Ascending aorta (tissue), 2 donors: ENCODE results near the gene PEF1. TPM values are rescaled to one million over a fixed set of nuclear protein-coding genes. Genes with fewer than 3 reads are reported as not detected.

Experiments used
- DNase-seq, 2 donors: peaks; one replicate each; pipeline ENCODE4 v3.0.0-alpha.2; 2019; ENCODE audit warnings: low spot score in 2 of 2
- H3K27ac ChIP-seq, 2 donors: fragments of 200-600 bp; sonication (generic); one replicate each; pipeline ENCODE4 v1.5.1; 2016 to 2017; ENCODE audit warnings: mild to moderate bottlenecking in 1 of 2
- H3K27me3 ChIP-seq: fragments of 200-600 bp; sonication (generic); one replicate; pipeline ENCODE4 v1.5.1; 2017
- H3K36me3 ChIP-seq, 2 donors: fragments of 200-600 bp; sonication (generic); one replicate each; pipeline ENCODE4 v1.5.1; 2016
- H3K4me1 ChIP-seq, 2 donors: fragments of 200-600 bp; sonication (generic); one replicate each; pipeline ENCODE4 v1.5.1; 2016 to 2017; ENCODE audit warnings: mild to moderate bottlenecking in 1 of 2
- H3K4me3 ChIP-seq, 2 donors: fragments of 200-600 bp; sonication (generic); one replicate each; pipeline ENCODE4 v1.5.1; 2016 to 2017; ENCODE audit warnings: mild to moderate bottlenecking in 1 of 2
- H3K9me3 ChIP-seq, 2 donors: fragments of 200-600 bp; sonication (generic); one replicate each; pipeline ENCODE4 v1.5.1; 2016
- CTCF ChIP-seq, 3 experiments: fragments of 200-600 bp in 2 of 3; fragments of 450-650 bp in 1 of 3; sonication (generic) in 2 of 3; IDR thresholded peaks; one replicate each; pipeline ENCODE4 v1.5.1; 2016 to 2019; ENCODE audit warnings: antibody characterized with exemption in 3 of 3, mild to moderate bottlenecking in 1 of 3, moderate library complexity in 1 of 3
- intact Hi-C: fragments of 100-400 bp; cut with DNase I; formaldehyde crosslinking; loops from one replicate; pipeline ENCODE4 v1.15.1; 2023
- total RNA-seq: library from RNA; depleted of rRNA; stranded (reverse); fragments of >200 nt; gene quantifications from one replicate; pipeline ENCODE4 v1.1.0, GENCODE V29; 2016

PEF1 gene
- total RNA-seq, 1 donor from 2014 or later = 340 TPM

GRCh38 chr1:31580891-31581603 lies 63.6 kb downstream of the PEF1 start:
- TF ChIP-seq CTCF (IDR thresholded peaks at IDR 0.05) = no peak
- Histone ChIP-seq H3K4me1 (peaks cover 34 to 51% of the 10 kb centered on the region in 2 donors), H3K4me3 (peak overlapping the region; percentile 49 to 89), H3K36me3 (peaks cover 27 to 43% of the 10 kb centered on the region in 2 donors), H3K9me3 (no peaks in the 10 kb centered on the region), H3K27ac (peak overlapping the region; percentile 93 to 97), H3K27me3 (no peaks in the 10 kb centered on the region)
- DNase-seq = no peak
- intact Hi-C loops = loop anchor here (10.0 kb wide), 2 partner anchors 364 to 484 kb away; no protein-coding TSS in a partner anchor

GRCh38 chr1:31580513-31580870 lies 64.2 kb downstream of the PEF1 start:
- no peak for TF ChIP-seq CTCF (IDR thresholded peaks at IDR 0.05)
- DNase-seq = peak in 1 of 2 donors; percentile 89
- Histone ChIP-seq H3K36me3 (peaks cover 21 to 37% of the 10 kb centered on the region in 2 donors), H3K4me1 (peaks cover 35 to 51% of the 10 kb centered on the region in 2 donors), H3K4me3 (peak overlapping the region; percentile 49 to 89), H3K9me3 (no peaks in the 10 kb centered on the region), H3K27ac (peak overlapping the region; percentile 93 to 97), H3K27me3 (no peaks in the 10 kb centered on the region)
- intact Hi-C loops = loop anchor here (10.0 kb wide), 2 partner anchors 364 to 484 kb away; no protein-coding TSS in a partner anchor

Other genes starting within 250 kb of the PEF1 start
- gene SERINC2, start 231.7 kb downstream of the PEF1 start, total RNA-seq = 10.7 TPM
- gene TINAGL1, start 68.4 kb downstream of the PEF1 start, total RNA-seq = 1,807 TPM
- gene HCRTR1, start 27.2 kb downstream of the PEF1 start, total RNA-seq = not detected
- gene COL16A1, start 59.1 kb upstream of the PEF1 start, total RNA-seq = 339 TPM
- gene ADGRB2, start 119.5 kb upstream of the PEF1 start, total RNA-seq = 1.9 TPM
- gene SPOCD1, start 171.1 kb upstream of the PEF1 start, total RNA-seq = 30.7 TPM